ENCODE data around the gene NF2. TPM values are rescaled to one million over a fixed set of nuclear protein-coding genes. Genes with fewer than 3 reads are reported as not detected.

The NF2 gene
- total RNA-seq, 1 experiment from 2014 or later = 45.6 TPM

GRCh38 chr22:29615705-29616327 lies 12.4 kb downstream of the NF2 start:
- Histone ChIP-seq H3K27ac (no peak overlapping the region), H3K4me1 (no peaks in the 10 kb centered on the region), H3K36me3 (no peaks in the 10 kb centered on the region), H3K9me3 (replicated peaks) (no peaks in the 10 kb centered on the region), H3K4me3 (no peak overlapping the region), H3K27me3 (no peaks in the 10 kb centered on the region)
- DNase-seq = no peak

- Histone ChIP-seq H3K27ac (no peak overlapping the region), H3K36me3 (no peaks in the 10 kb centered on the region), H3K4me1 (peaks cover 8% of the 10 kb centered on the region), H3K27me3 (no peaks in the 10 kb centered on the region), H3K9me3 (replicated peaks) (no peaks in the 10 kb centered on the region), H3K4me3 (no peak overlapping the region)
- DNase-seq = no peak
Observed at GRCh38 chr22:29617922-29618629, 14.6 kb downstream of the NF2 start.

GRCh38 chr22:29621761-29622526 lies 18.5 kb downstream of the NF2 start:
- H3K9me3 ChIP-seq (replicated peaks) = no peaks in the 10 kb centered on the region
- H3K4me1 ChIP-seq = peaks cover 18% of the 10 kb centered on the region
- peak; percentile 13 to 21 for DNase-seq
- H3K27me3 ChIP-seq = no peaks in the 10 kb centered on the region
- H3K36me3 ChIP-seq = no peaks in the 10 kb centered on the region; the same call in 1 of the 2 replicates
- H3K4me3 ChIP-seq = no peak overlapping the region
- peak overlapping the region; percentile 64 for H3K27ac ChIP-seq

- Histone ChIP-seq H3K4me3 (no peak overlapping the region), H3K9me3 (replicated peaks) (no peaks in the 10 kb centered on the region), H3K4me1 (peaks cover 18% of the 10 kb centered on the region), H3K27me3 (no peaks in the 10 kb centered on the region), H3K36me3 (no peaks in the 10 kb centered on the region; the same call in 1 of the 2 replicates), H3K27ac (peak overlapping the region; percentile 64)
- no peak for DNase-seq
Observed at GRCh38 chr22:29623059-29623458, 19.6 kb downstream of the NF2 start.

GRCh38 chr22:29623553-29624169 lies 20.2 kb downstream of the NF2 start:
- H3K4me1 ChIP-seq = peaks cover 18% of the 10 kb centered on the region
- peak overlapping the region; percentile 64 for H3K27ac ChIP-seq

GRCh38 chr22:29625090-29625825 lies 21.8 kb downstream of the NF2 start:
- peaks cover 18% of the 10 kb centered on the region for H3K4me1 ChIP-seq
- DNase-seq = peak; percentile 29 to 72
- no peaks in the 10 kb centered on the region; the same call in 1 of the 2 replicates for H3K36me3 ChIP-seq
- no peaks in the 10 kb centered on the region for H3K9me3 ChIP-seq (replicated peaks)
- H3K4me3 ChIP-seq = no peak overlapping the region
- H3K27me3 ChIP-seq = no peaks in the 10 kb centered on the region
- H3K27ac ChIP-seq = no peak overlapping the region

More at GRCh38 chr22:29623553-29624169, 20.2 kb downstream of the NF2 start:
- Histone ChIP-seq H3K9me3 (replicated peaks) (no peaks in the 10 kb centered on the region), H3K27me3 (no peaks in the 10 kb centered on the region), H3K4me3 (no peak overlapping the region), H3K36me3 (no peaks in the 10 kb centered on the region; the same call in 1 of the 2 replicates)
- no peak for DNase-seq

GRCh38 chr22:29626497-29627195 lies 23.2 kb downstream of the NF2 start:
- Histone ChIP-seq H3K9me3 (replicated peaks) (no peaks in the 10 kb centered on the region), H3K4me3 (no peak overlapping the region), H3K27me3 (no peaks in the 10 kb centered on the region), H3K27ac (no peak overlapping the region), H3K4me1 (peaks cover 15% of the 10 kb centered on the region), H3K36me3 (no peaks in the 10 kb centered on the region; the same call in 1 of the 2 replicates)
- DNase-seq = no peak

GRCh38 chr22:29627196-29627535 lies 23.7 kb downstream of the NF2 start:
- Histone ChIP-seq H3K36me3 (no peaks in the 10 kb centered on the region; the same call in 1 of the 2 replicates), H3K27me3 (no peaks in the 10 kb centered on the region), H3K4me1 (peaks cover 13% of the 10 kb centered on the region), H3K9me3 (replicated peaks) (no peaks in the 10 kb centered on the region), H3K27ac (no peak overlapping the region), H3K4me3 (no peak overlapping the region)
- DNase-seq = no peak

- H3K27me3 ChIP-seq = no peaks in the 10 kb centered on the region
- no peak overlapping the region for H3K4me3 ChIP-seq
- no peak for DNase-seq
- H3K36me3 ChIP-seq = no peaks in the 10 kb centered on the region; the same call in 1 of the 2 replicates
- peaks cover 4% of the 10 kb centered on the region for H3K4me1 ChIP-seq
- no peaks in the 10 kb centered on the region for H3K9me3 ChIP-seq (replicated peaks)
- H3K27ac ChIP-seq = no peak overlapping the region
Observed at GRCh38 chr22:29628996-29629902, 25.8 kb downstream of the NF2 start.

- Histone ChIP-seq H3K4me3 (no peak overlapping the region), H3K4me1 (peaks cover 4% of the 10 kb centered on the region), H3K27me3 (no peaks in the 10 kb centered on the region), H3K36me3 (no peaks in the 10 kb centered on the region; the same call in 1 of the 2 replicates), H3K9me3 (replicated peaks) (no peaks in the 10 kb centered on the region), H3K27ac (no peak overlapping the region)
- DNase-seq = no peak
Observed at GRCh38 chr22:29629903-29630516, 26.6 kb downstream of the NF2 start.

- no peak for DNase-seq
- Histone ChIP-seq H3K27me3 (no peaks in the 10 kb centered on the region), H3K9me3 (replicated peaks) (no peaks in the 10 kb centered on the region), H3K27ac (no peak overlapping the region), H3K4me3 (no peak overlapping the region), H3K4me1 (peaks cover 4% of the 10 kb centered on the region), H3K36me3 (no peaks in the 10 kb centered on the region; the same call in 1 of the 2 replicates)
Observed at GRCh38 chr22:29630987-29631386, 27.6 kb downstream of the NF2 start.

GRCh38 chr22:29631725-29632124 lies 28.3 kb downstream of the NF2 start:
- no peaks in the 10 kb centered on the region; the same call in 1 of the 2 replicates for H3K4me1 ChIP-seq
- no peaks in the 10 kb centered on the region for H3K27me3 ChIP-seq
- H3K36me3 ChIP-seq = no peaks in the 10 kb centered on the region; the same call in 1 of the 2 replicates
- DNase-seq = no peak
- H3K4me3 ChIP-seq = no peak overlapping the region
- H3K9me3 ChIP-seq (replicated peaks) = no peaks in the 10 kb centered on the region
- no peak overlapping the region for H3K27ac ChIP-seq

Data from SJCRH30 (cell line).